ENCODE data around the gene DNMT3A.

DNMT3A gene

DNA sequence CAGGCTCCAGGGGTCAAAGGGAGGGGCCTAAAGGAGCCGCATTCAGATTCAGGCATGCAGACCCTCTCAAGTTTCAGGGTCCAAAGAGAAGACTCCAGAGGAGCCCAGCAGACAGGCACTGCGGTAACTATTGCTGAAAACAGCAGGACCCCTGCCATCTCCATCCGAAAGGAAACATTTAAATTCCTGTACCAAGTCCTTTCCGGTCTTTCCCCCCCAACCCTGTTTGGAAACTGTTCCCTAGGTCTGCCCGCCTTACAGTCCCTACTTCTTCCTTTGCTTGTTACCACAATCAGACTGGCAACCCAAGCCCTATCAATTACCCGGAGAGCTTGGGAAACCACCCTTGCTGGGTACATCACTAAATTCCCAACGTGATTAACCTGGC is 82.0 kb downstream of the DNMT3A start:
- H4K20me1 ChIP-seq (ENCODE audit: insufficient read depth, low read length, poor library complexity, severe bottlenecking): no peaks in the 10 kb centered on the region
- H3K9ac ChIP-seq (ENCODE audit: low read depth, low read length, poor library complexity, severe bottlenecking): no peak overlapping the region
- H2AFZ ChIP-seq (ENCODE audit: low read length): no peak overlapping the region
- no peaks in the 10 kb centered on the region for H3K27me3 ChIP-seq (ENCODE audit: insufficient read depth, low read length, poor library complexity, severe bottlenecking)
- no peaks in the 10 kb centered on the region for H3K9me3 ChIP-seq (ENCODE audit: insufficient read depth, low read depth, low read length)
- no peaks in the 10 kb centered on the region for H3K9me2 ChIP-seq (replicated peaks; ENCODE audit: low read depth, low read length)
- peaks cover 5% of the 10 kb centered on the region for H3K4me1 ChIP-seq (ENCODE audit: insufficient read depth, low read length, poor library complexity, severe bottlenecking)
- H3K4me3 ChIP-seq (ENCODE audit: low read length, poor library complexity, severe bottlenecking): no peak overlapping the region
- peaks cover 8% of the 10 kb centered on the region; the same call in 1 of the 2 replicates for H3K36me3 ChIP-seq (ENCODE audit: insufficient read depth, low read length)
- H3K79me2 ChIP-seq (ENCODE audit: insufficient read depth, low read length): no peaks in the 10 kb centered on the region
- no peak overlapping the region for H3K4me2 ChIP-seq (ENCODE audit: low read depth, low read length, poor library complexity, severe bottlenecking)
- 0 out of 2 replicates have a peak, but pooled peaks cover 2% of the 10 kb centered on the region for H3F3A ChIP-seq (ENCODE audit: low read depth)
- TF ChIP-seq, protein P1, sequence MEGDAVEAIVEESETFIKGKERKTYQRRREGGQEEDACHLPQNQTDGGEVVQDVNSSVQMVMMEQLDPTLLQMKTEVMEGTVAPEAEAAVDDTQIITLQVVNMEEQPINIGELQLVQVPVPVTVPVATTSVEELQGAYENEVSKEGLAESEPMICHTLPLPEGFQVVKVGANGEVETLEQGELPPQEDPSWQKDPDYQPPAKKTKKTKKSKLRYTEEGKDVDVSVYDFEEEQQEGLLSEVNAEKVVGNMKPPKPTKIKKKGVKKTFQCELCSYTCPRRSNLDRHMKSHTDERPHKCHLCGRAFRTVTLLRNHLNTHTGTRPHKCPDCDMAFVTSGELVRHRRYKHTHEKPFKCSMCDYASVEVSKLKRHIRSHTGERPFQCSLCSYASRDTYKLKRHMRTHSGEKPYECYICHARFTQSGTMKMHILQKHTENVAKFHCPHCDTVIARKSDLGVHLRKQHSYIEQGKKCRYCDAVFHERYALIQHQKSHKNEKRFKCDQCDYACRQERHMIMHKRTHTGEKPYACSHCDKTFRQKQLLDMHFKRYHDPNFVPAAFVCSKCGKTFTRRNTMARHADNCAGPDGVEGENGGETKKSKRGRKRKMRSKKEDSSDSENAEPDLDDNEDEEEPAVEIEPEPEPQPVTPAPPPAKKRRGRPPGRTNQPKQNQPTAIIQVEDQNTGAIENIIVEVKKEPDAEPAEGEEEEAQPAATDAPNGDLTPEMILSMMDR (conservative IDR thresholded peaks at IDR 0.05; ENCODE audit: low read length): no peak
- TF ChIP-seq EZH2phosphoT487 (IDR thresholded peaks at IDR 0.05; ENCODE audit: borderline replicate concordance): no peak

DNA sequence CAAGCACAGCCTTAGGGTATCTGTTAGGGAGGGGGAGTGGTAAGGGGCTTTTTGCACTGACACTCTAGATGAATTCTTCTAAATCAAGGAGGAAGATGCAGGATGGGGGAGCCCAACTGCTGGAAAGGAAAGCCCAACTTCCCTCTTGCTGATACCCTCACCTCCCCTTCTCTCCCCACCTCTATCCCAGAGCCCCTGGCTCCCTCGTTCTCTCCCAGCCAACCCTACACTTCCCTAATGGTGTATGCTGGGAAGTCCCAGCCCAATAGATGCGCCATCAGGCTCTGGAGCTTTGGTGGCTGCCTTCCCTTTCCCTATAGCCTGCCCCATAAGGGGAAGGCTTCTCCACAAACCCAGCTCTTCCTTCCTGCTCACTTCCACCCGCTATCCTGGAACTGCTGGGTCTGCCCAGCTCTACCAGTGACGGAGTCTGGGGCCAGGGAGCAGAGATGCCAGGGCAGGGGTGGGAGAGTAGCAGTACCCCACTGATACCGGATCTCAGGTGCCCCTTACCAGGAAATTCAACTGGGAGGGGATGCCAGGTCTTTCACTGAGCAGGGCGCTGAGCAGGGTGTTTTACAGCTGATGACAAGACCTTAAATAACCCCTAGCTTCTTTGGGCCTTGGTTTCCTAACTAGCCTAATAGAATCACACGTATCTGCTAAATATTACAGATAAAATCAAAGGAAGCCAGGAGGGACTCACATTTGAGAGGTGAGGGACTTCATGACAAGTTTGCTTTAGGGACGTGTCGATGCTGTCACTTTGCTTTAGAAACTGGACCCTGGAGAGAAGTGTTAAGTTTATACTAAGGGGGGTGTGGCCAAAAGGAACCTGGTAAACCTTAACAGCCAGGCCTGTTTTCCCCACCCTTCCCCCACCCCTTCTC is 82.6 kb downstream of the DNMT3A start:
- peaks cover 5% of the 10 kb centered on the region for H3K4me1 ChIP-seq (ENCODE audit: insufficient read depth, low read length, poor library complexity, severe bottlenecking)
- no peaks in the 10 kb centered on the region for H3K27me3 ChIP-seq (ENCODE audit: insufficient read depth, low read length, poor library complexity, severe bottlenecking)
- H3K4me2 ChIP-seq (ENCODE audit: low read depth, low read length, poor library complexity, severe bottlenecking): no peak overlapping the region

DNA sequence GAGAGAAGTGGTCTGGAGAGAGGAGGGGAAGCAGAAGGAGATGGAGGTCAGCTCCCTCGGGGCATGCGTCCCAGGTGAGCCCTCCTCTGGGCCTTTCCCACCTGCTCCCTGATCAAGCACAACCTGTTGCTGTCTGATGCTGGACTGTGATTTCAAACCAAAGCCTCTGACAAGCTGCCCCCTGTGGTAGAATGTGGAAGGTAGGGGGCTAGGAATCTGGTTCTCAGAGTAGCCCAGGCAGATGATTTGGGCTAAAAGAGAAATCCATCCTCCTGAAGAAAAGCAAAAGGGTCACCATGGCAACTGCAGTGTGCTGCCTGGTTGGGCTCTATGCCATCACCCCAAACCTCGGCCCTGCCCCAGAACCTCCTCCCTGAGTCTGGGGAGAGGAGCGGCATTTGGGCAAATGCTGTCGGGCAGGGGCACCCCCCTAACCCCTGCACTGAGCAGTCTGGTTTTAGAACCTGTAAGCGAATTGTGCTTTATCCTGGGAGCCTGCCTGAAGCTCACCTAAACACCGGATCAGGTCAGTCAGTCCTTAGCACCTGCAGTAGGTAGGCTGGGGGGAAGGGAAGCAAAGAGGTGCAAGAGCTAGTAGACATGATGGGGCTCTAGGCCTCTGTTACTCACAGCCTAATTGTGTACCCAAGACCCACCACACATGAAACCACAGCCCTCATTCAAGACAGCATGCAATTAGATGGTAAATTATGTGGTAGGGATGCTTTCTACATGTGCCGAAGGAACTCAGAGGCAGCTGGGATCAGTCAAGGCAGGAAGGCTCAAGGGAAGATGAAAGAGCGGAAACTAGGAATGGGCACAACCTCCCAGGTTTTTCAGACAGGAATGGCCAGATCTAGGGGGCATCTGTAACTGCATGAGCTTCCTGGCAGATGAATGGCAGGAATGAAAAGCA is 83.5 kb downstream of the DNMT3A start:
- Histone ChIP-seq H3K9ac (ENCODE audit: low read depth, low read length, poor library complexity, severe bottlenecking) (no peak overlapping the region), H3F3A (ENCODE audit: low read depth) (0 out of 2 replicates have a peak, but pooled peaks cover 5% of the 10 kb centered on the region), H3K4me3 (ENCODE audit: low read length, poor library complexity, severe bottlenecking) (no peak overlapping the region), H3K9me2 (replicated peaks; ENCODE audit: low read depth, low read length) (no peaks in the 10 kb centered on the region), H3K4me1 (ENCODE audit: insufficient read depth, low read length, poor library complexity, severe bottlenecking) (peaks cover 5% of the 10 kb centered on the region), H3K36me3 (ENCODE audit: insufficient read depth, low read length) (peaks cover 8% of the 10 kb centered on the region; the same call in 1 of the 2 replicates), H3K27me3 (ENCODE audit: insufficient read depth, low read length, poor library complexity, severe bottlenecking) (no peaks in the 10 kb centered on the region), H3K9me3 (ENCODE audit: insufficient read depth, low read depth, low read length) (no peaks in the 10 kb centered on the region), H4K20me1 (ENCODE audit: insufficient read depth, low read length, poor library complexity, severe bottlenecking) (no peaks in the 10 kb centered on the region), H2AFZ (ENCODE audit: low read length) (no peak overlapping the region), H3K4me2 (ENCODE audit: low read depth, low read length, poor library complexity, severe bottlenecking) (no peak overlapping the region), H3K79me2 (ENCODE audit: insufficient read depth, low read length) (no peaks in the 10 kb centered on the region)
- TF ChIP-seq EZH2phosphoT487 (IDR thresholded peaks at IDR 0.05; ENCODE audit: borderline replicate concordance): no peak
- TF ChIP-seq, protein P1 (conservative IDR thresholded peaks at IDR 0.05; ENCODE audit: low read length): peak; percentile 29; the same call in 1 of the 2 replicates

More for the DNA sequence above, 82.6 kb downstream of the DNMT3A start:
- no peak for TF ChIP-seq EZH2phosphoT487 (IDR thresholded peaks at IDR 0.05; ENCODE audit: borderline replicate concordance)
- TF ChIP-seq, protein P1 (conservative IDR thresholded peaks at IDR 0.05; ENCODE audit: low read length): no peak
- H4K20me1 ChIP-seq (ENCODE audit: insufficient read depth, low read length, poor library complexity, severe bottlenecking): no peaks in the 10 kb centered on the region
- no peak overlapping the region for H3K4me3 ChIP-seq (ENCODE audit: low read length, poor library complexity, severe bottlenecking)
- no peak overlapping the region for H2AFZ ChIP-seq (ENCODE audit: low read length)
- no peaks in the 10 kb centered on the region for H3K9me3 ChIP-seq (ENCODE audit: insufficient read depth, low read depth, low read length)
- no peak overlapping the region for H3K9ac ChIP-seq (ENCODE audit: low read depth, low read length, poor library complexity, severe bottlenecking)
- H3F3A ChIP-seq (ENCODE audit: low read depth): 0 out of 2 replicates have a peak, but pooled peaks cover 5% of the 10 kb centered on the region
- H3K36me3 ChIP-seq (ENCODE audit: insufficient read depth, low read length): peaks cover 8% of the 10 kb centered on the region; the same call in 1 of the 2 replicates
- no peaks in the 10 kb centered on the region for H3K79me2 ChIP-seq (ENCODE audit: insufficient read depth, low read length)
- H3K9me2 ChIP-seq (replicated peaks; ENCODE audit: low read depth, low read length): no peaks in the 10 kb centered on the region

Data from Loucy (cell line).